HepG2 (cell line): ENCODE measurements around the gene NRP1. TPM values are rescaled to one million over a fixed set of nuclear protein-coding genes. Genes with fewer than 3 reads are reported as not detected.

ENCODE experiments used
- AGO1 ChIP-seq: fragments of 200-400 bp; formaldehyde crosslinking; IDR thresholded peaks from 2 replicates; pipeline ENCODE4 v1.6.1; 2017; ENCODE audit warnings: mild to moderate bottlenecking, low read depth, low read length, moderate library complexity; ENCODE audit not compliant: poor library complexity, severe bottlenecking
- BORCS8-MEF2B ChIP-seq: sonication (generic); formaldehyde crosslinking; IDR thresholded peaks from 2 replicates; pipeline ENCODE4 v1.8.0; 2022; ENCODE audit warnings: mild to moderate bottlenecking, missing genetic modification reagents
- GTF2F1 ChIP-seq: fragments of 150-350 bp; IDR thresholded peaks from 2 replicates; pipeline ENCODE4 v1.6.1; 2014; ENCODE audit warnings: low read length
- HIVEP1 ChIP-seq: sonication (generic); formaldehyde crosslinking; IDR thresholded peaks from 2 replicates; pipeline ENCODE4 v1.4.0; 2020; ENCODE audit warnings: mild to moderate bottlenecking, missing genetic modification reagents
- SMARCC2 ChIP-seq: fragments of 450-650 bp; IDR thresholded peaks from 2 replicates; pipeline ENCODE4 v1.6.1; 2017; ENCODE audit warnings: antibody characterized with exemption, mild to moderate bottlenecking
- SP2 ChIP-seq: sonication (generic); formaldehyde crosslinking; IDR thresholded peaks from 2 replicates; pipeline ENCODE4 v1.5.1; 2020; ENCODE audit warnings: mild to moderate bottlenecking, missing genetic modification reagents
- ZFYVE20 ChIP-seq: sonication (generic); formaldehyde crosslinking; IDR thresholded peaks from 2 replicates; pipeline ENCODE4 v1.8.0; 2023; ENCODE audit warnings: low read depth, mild to moderate bottlenecking, moderate library complexity, missing genetic modification reagents, borderline replicate concordance
- ZNF543 ChIP-seq: sonication (generic); formaldehyde crosslinking; IDR thresholded peaks from 2 replicates; pipeline ENCODE4 v1.4.0; 2020; ENCODE audit warnings: mild to moderate bottlenecking, missing genetic modification reagents
- ZNF589 ChIP-seq: sonication (generic); formaldehyde crosslinking; conservative IDR thresholded peaks from 2 replicates; pipeline ENCODE4 v1.8.0; 2022; ENCODE audit warnings: mild to moderate bottlenecking, moderate library complexity, missing genetic modification reagents
- polyA plus RNA-seq, 8 experiments: library from polyadenylated mRNA; depleted of rRNA in 3 of 8; stranded (reverse) in 7 of 8; unstranded in 1 of 8; fragments of >200 nt; fragmentation: Illumina TruSeq in 4 of 8; extraction: Trizol in 4 of 8; gene quantifications; 2 replicates each; pipeline versions ENCODE4 v1.2.1 to v1.2.3, GENCODE V29; 2011 to 2016; ENCODE audit warnings: low read depth in 4 of 8, missing spikeins in 1 of 8, mixed read lengths in 1 of 8; ENCODE audit not compliant: insufficient read depth in 1 of 8
- total RNA-seq, 5 experiments: library from RNA; depleted of rRNA; stranded (reverse); fragments of >200 nt; fragmentation: Illumina TruSeq; extraction: Trizol; gene quantifications; 2 replicates each; pipeline ENCODE4 v1.2.3, GENCODE V29; 2016; ENCODE audit warnings: low read depth in 1 of 5
- TF ChIP-seq, protein P1 (sequence below): sonication (generic); formaldehyde crosslinking; IDR thresholded peaks from 2 replicates; pipeline ENCODE4 v1.5.1; 2020; ENCODE audit warnings: mild to moderate bottlenecking, moderate library complexity, missing genetic modification reagents
- TF ChIP-seq, protein P2 (sequence below): sonication (generic); formaldehyde crosslinking; IDR thresholded peaks from 2 replicates; pipeline ENCODE4 v1.9.0; 2021; ENCODE audit warnings: missing genetic modification reagents, borderline replicate concordance
- TF ChIP-seq, protein P3 (sequence below): sonication (generic); formaldehyde crosslinking; IDR thresholded peaks from 2 replicates; pipeline ENCODE4 v1.4.0; 2020; ENCODE audit warnings: missing genetic modification reagents, borderline replicate concordance
- TF ChIP-seq, protein P4 (sequence below): sonication (generic); formaldehyde crosslinking; IDR thresholded peaks from 2 replicates; pipeline ENCODE4 v1.8.0; 2022; ENCODE audit warnings: mild to moderate bottlenecking, missing genetic modification reagents, moderate library complexity
- TF ChIP-seq, protein P5 (sequence below): sonication (generic); formaldehyde crosslinking; IDR thresholded peaks from 2 replicates; pipeline ENCODE4 v1.4.0; 2020; ENCODE audit warnings: missing genetic modification reagents
- TF ChIP-seq, protein P6 (sequence below): sonication (generic); formaldehyde crosslinking; IDR thresholded peaks from 2 replicates; pipeline ENCODE4 v1.4.0; 2020; ENCODE audit warnings: missing genetic modification reagents

Gene NRP1
- total and polyA plus RNA-seq, 2 of the 13 experiments (the other 11 are each of a cell fraction or from before 2014, with no cell fraction given): 5.3 to 5.8 TPM

DNA sequence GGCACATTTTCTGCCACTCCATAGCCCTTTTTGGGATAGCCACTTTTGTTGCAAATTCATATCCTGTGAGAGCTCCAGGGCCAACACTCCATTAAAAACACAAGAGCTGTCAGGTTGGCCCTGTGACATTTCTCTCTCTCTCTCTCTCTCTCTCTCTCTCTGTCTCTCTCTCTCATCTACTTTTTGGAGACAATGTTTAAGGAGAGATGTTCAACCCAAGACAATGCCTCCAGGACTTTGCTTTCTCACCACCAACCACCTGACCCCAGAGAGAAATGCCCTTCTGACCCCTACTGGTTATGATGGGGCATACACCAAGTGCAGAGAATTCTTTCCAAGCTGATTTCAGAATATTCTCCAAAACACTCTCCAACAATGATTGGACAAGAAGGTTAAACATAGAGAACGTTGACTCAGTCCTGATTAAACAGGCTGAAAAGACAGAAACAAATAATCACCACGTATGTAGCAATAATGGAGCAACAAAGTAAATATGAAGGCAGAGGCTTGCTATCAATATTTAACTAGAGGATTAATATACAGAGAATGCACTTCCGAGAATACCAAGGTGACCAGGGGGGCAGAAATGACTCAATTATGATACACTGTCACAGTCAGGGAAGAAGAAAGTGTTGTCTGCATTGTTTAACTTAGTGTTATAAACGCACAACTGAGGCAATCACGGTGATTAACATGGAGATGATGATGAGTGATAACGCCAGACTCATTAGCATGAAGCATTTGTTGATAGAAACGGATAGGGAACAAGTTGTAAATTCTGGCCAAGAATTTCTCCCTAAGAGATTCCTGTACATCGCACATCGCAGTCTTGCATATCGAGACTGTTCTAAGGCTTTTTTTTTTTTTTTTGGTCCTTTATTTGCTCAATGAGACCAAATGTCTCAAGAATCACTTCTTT is 178.5 kb downstream of the NRP1 start (continued):
- TF ChIP-seq, protein P1, sequence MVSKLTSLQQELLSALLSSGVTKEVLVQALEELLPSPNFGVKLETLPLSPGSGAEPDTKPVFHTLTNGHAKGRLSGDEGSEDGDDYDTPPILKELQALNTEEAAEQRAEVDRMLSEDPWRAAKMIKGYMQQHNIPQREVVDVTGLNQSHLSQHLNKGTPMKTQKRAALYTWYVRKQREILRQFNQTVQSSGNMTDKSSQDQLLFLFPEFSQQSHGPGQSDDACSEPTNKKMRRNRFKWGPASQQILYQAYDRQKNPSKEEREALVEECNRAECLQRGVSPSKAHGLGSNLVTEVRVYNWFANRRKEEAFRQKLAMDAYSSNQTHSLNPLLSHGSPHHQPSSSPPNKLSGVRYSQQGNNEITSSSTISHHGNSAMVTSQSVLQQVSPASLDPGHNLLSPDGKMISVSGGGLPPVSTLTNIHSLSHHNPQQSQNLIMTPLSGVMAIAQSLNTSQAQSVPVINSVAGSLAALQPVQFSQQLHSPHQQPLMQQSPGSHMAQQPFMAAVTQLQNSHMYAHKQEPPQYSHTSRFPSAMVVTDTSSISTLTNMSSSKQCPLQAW (CRISPR knock-in tag): peak; percentile 98
- TF ChIP-seq ZNF589 (CRISPR knock-in tag): peak; percentile 65; the same call in 1 of the 2 replicates
- no peak for TF ChIP-seq HIVEP1 (CRISPR knock-in tag)
- TF ChIP-seq SMARCC2: no peak
- no peak for TF ChIP-seq BORCS8-MEF2B (CRISPR knock-in tag)
- TF ChIP-seq, protein P2, sequence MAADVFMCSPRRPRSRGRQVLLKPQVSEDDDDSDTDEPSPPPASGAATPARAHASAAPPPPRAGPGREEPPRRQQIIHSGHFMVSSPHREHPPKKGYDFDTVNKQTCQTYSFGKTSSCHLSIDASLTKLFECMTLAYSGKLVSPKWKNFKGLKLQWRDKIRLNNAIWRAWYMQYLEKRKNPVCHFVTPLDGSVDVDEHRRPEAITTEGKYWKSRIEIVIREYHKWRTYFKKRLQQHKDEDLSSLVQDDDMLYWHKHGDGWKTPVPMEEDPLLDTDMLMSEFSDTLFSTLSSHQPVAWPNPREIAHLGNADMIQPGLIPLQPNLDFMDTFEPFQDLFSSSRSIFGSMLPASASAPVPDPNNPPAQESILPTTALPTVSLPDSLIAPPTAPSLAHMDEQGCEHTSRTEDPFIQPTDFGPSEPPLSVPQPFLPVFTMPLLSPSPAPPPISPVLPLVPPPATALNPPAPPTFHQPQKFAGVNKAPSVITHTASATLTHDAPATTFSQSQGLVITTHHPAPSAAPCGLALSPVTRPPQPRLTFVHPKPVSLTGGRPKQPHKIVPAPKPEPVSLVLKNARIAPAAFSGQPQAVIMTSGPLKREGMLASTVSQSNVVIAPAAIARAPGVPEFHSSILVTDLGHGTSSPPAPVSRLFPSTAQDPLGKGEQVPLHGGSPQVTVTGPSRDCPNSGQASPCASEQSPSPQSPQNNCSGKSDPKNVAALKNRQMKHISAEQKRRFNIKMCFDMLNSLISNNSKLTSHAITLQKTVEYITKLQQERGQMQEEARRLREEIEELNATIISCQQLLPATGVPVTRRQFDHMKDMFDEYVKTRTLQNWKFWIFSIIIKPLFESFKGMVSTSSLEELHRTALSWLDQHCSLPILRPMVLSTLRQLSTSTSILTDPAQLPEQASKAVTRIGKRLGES (CRISPR knock-in tag): no peak
- TF ChIP-seq, protein P3, sequence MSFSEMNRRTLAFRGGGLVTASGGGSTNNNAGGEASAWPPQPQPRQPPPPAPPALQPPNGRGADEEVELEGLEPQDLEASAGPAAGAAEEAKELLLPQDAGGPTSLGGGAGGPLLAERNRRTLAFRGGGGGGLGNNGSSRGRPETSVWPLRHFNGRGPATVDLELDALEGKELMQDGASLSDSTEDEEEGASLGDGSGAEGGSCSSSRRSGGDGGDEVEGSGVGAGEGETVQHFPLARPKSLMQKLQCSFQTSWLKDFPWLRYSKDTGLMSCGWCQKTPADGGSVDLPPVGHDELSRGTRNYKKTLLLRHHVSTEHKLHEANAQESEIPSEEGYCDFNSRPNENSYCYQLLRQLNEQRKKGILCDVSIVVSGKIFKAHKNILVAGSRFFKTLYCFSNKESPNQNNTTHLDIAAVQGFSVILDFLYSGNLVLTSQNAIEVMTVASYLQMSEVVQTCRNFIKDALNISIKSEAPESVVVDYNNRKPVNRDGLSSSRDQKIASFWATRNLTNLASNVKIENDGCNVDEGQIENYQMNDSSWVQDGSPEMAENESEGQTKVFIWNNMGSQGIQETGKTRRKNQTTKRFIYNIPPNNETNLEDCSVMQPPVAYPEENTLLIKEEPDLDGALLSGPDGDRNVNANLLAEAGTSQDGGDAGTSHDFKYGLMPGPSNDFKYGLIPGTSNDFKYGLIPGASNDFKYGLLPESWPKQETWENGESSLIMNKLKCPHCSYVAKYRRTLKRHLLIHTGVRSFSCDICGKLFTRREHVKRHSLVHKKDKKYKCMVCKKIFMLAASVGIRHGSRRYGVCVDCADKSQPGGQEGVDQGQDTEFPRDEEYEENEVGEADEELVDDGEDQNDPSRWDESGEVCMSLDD: no peak
- TF ChIP-seq, protein P4, sequence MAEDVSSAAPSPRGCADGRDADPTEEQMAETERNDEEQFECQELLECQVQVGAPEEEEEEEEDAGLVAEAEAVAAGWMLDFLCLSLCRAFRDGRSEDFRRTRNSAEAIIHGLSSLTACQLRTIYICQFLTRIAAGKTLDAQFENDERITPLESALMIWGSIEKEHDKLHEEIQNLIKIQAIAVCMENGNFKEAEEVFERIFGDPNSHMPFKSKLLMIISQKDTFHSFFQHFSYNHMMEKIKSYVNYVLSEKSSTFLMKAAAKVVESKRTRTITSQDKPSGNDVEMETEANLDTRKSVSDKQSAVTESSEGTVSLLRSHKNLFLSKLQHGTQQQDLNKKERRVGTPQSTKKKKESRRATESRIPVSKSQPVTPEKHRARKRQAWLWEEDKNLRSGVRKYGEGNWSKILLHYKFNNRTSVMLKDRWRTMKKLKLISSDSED (CRISPR knock-in tag): no peak
- no peak for TF ChIP-seq AGO1
- no peak for TF ChIP-seq SP2 (CRISPR knock-in tag)
- TF ChIP-seq, protein P5, sequence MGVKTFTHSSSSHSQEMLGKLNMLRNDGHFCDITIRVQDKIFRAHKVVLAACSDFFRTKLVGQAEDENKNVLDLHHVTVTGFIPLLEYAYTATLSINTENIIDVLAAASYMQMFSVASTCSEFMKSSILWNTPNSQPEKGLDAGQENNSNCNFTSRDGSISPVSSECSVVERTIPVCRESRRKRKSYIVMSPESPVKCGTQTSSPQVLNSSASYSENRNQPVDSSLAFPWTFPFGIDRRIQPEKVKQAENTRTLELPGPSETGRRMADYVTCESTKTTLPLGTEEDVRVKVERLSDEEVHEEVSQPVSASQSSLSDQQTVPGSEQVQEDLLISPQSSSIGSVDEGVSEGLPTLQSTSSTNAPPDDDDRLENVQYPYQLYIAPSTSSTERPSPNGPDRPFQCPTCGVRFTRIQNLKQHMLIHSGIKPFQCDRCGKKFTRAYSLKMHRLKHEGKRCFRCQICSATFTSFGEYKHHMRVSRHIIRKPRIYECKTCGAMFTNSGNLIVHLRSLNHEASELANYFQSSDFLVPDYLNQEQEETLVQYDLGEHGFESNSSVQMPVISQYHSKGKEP (CRISPR knock-in tag): 0 out of 2 replicates have a peak, but pooled peaks have one; percentile 13
- TF ChIP-seq, protein P6, sequence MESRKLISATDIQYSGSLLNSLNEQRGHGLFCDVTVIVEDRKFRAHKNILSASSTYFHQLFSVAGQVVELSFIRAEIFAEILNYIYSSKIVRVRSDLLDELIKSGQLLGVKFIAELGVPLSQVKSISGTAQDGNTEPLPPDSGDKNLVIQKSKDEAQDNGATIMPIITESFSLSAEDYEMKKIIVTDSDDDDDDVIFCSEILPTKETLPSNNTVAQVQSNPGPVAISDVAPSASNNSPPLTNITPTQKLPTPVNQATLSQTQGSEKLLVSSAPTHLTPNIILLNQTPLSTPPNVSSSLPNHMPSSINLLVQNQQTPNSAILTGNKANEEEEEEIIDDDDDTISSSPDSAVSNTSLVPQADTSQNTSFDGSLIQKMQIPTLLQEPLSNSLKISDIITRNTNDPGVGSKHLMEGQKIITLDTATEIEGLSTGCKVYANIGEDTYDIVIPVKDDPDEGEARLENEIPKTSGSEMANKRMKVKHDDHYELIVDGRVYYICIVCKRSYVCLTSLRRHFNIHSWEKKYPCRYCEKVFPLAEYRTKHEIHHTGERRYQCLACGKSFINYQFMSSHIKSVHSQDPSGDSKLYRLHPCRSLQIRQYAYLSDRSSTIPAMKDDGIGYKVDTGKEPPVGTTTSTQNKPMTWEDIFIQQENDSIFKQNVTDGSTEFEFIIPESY (CRISPR knock-in tag): no peak
- no peak for TF ChIP-seq GTF2F1
- TF ChIP-seq ZFYVE20 (CRISPR knock-in tag): no peak
- no peak for TF ChIP-seq ZNF543
